Cardiac atrium fibroblast (primary cell): ENCODE results near the gene C3. TPM values are rescaled to one million over a fixed set of nuclear protein-coding genes. Genes with fewer than 3 reads are reported as not detected.

Experiments
- total RNA-seq: library from RNA; depleted of rRNA; stranded (reverse); fragments of >200 nt; gene quantifications from 2 replicates; pipeline ENCODE4 v1.2.3, GENCODE V29; 2015

The C3 gene
- 243 and 1,645 TPM in 2 replicates for total RNA-seq

DNA sequence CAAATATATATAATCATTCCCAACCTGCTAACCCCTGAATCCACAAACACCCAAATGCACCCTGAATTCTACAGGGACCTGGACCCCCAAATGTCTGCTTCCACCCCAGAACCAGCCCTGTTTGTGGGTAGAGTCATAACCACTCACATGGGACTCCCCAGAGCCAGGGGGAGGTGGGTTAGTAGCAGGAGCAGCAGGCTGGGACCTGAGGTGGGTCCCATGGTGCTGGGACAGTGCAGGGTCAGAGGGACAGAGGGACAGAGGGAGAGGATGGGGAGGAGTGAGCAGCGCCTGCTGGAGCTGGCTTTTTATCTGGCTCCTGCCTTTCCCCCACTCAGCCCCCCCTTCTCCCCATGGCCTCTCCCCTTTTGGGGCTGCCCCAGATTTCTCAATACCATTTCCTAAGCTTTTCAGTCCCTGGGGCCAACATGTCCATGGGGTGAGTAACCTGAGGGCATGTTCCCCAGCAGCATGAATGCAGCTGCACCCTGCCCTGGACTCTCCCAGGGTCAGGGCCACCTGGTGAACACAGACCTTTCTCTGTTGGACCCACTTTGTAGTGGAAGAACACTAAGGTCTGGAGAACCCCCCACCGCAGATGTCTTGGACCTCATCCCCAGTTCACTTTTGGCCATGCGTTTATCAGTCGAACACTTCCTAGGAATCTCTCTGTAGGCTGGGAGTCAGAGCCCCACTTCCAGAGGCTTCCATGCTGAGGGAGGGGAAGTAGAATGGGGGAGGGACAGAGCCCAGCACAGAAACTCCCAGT, at the start of gene C3:
TSS of gene C3 (minus strand) at position 282 of the 769 bp plus-strand sequence. CDS start at position 221, 61 bp downstream.

DNA sequence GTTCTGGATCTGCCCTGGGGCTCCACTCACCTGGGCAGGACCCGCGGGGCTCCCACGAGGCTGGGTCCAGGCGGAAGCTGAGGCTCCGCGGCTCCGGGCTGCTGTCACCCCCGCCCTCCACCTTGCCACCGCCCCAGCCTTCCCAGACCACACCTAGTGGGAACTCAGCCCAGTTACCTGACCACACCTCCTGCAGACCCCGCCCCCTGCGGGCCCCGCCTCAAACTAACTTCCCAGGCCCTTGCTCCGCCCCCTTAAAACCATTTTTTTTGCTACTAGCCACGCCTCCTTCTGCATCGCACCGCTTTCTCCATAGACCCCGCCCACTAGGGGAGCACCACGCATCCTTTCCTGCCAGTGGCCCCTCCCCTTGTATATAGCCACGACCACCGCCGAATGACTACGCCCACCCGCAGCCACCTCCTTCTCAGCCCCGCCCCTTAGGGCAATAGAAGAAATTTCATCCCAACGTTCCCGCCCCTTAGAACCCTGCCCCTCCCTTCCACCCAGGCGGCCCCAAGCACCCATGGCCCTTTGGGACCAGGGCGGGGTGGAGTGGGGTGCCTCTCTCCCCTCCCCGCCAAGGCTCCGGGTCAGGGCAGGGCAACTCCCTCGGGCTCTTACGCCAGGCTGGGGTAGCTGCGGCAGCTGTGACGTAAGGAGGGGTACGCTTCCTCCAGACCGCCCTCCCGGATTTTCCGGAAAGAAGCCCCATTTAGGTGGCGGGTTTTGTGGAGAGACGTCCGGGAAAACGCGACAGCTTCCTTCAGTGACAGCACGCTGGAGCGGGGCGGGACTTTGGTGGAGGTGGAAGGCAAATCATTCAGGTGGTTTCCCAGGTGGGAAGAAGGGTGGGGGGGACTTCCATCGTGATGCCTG, 47.1 kb upstream of the C3 start, which contains the start of gene SH2D3A:
TSS of gene SH2D3A (minus strand) at position 79 of the 879 bp plus-strand sequence. CDS start 3,687 bp downstream, outside the sequence.

DNA sequence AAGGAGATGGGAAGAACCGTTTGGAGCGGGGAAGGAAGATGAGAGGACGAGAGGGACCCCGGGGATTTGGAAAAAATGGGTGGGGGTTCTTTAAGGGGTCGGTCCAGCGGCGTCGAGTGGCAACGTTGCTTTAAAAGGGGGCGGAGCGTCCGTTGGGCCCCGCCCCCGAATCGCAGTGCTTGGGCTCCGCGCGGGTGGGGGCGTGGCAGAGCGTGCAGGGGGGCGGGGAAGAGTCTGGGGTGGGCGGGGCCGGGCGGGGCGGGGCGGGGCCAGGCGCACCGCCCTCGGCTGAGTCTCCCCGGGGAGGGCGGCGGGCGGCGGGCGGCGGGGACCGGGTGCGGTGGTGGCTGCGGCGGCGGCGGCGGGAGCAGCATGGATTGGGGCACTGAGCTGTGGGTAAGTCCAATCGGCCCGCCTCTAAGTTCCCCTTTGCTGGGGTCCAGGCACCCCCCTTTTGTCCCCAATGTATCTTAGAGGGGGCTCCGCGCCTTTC, 19.0 kb upstream of the C3 start, which contains the start of gene TRIP10:
TSS of gene TRIP10 (plus strand) at position 291 of the 493 bp plus-strand sequence. CDS start at position 373, 82 bp downstream.

DNA sequence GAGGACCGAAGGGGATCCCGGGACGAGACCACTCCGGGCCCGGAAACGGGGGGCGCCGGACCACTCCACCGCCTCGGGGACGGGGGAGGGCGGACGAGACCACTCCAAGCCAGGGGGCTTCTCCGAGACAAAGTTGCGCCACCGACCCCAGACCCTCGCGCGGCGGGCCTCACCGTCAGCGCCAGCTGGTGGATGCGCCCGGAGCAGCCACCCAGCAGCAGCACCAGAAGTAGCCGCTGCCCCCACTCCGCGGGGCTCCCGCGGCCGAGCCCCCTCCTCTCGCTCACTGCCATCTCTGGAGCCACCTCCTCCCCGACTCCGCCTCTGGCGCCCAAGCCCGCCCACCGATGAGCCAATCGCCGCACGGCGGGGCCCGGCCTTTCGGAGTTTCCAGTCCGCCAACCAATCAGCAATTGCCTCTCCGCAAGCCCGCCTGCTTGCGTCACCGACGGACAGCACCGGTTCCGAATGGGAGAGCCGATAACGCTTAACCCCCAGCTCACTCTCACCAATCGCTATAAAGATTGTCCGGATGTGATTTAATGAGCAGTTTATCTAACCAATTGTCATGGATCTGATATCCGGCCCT, 16.9 kb upstream of the C3 start, which contains the start of gene GPR108:
TSS of gene GPR108 (minus strand) at position 297 of the 589 bp plus-strand sequence. CDS start at position 293, 4 bp downstream.

Other genes starting within 250 kb of the C3 start
- not detected in 2 replicates for gene DENND1C, start 238.9 kb downstream of the C3 start, total RNA-seq
- gene TUBB4A, start 218.3 kb downstream of the C3 start, total RNA-seq, result not detected in 2 replicates
- 0.18 and 2.4 TPM in 2 replicates for gene TNFSF9, start 189.6 kb downstream of the C3 start, total RNA-seq
- not detected in 2 replicates for gene CD70, start 129.5 kb downstream of the C3 start, total RNA-seq
- 1.9 TPM in 1 of 2 replicates, not detected in the other for gene TNFSF14, start 50.5 kb downstream of the C3 start, total RNA-seq
- gene GPR108, start 16.9 kb upstream of the C3 start, total RNA-seq, result 46.4 and 74.4 TPM in 2 replicates
- gene TRIP10, start 19.0 kb upstream of the C3 start, total RNA-seq, result 47.0 and 90.1 TPM in 2 replicates
- gene SH2D3A, start 46.8 kb upstream of the C3 start, total RNA-seq, result not detected in 2 replicates
- gene VAV1, start 52.1 kb upstream of the C3 start, total RNA-seq, result not detected in 2 replicates
- gene ADGRE1, start 166.9 kb upstream of the C3 start, total RNA-seq, result not detected in 2 replicates